HFF-Myc (cell line): ENCODE measurements around the gene HGS.

Experiments
- DNase-seq: peaks from one replicate; pipeline ENCODE4 v3.0.0-alpha.2; 2011; ENCODE audit warnings: low read depth; ENCODE audit errors: extremely low read depth
- H3K4me3 ChIP-seq: replicated peaks from 2 replicates; pipeline ENCODE4 v1.5.1; 2011; ENCODE audit warnings: low read depth, mild to moderate bottlenecking, control low read depth, low read length
- TF ChIP-seq, protein P1 (sequence below): IDR thresholded peaks from 2 replicates; pipeline ENCODE4 v1.5.1; 2012; ENCODE audit warnings: mild to moderate bottlenecking, low read depth, low read length, control low read depth; ENCODE audit errors: missing control alignments

Gene HGS, protein sequence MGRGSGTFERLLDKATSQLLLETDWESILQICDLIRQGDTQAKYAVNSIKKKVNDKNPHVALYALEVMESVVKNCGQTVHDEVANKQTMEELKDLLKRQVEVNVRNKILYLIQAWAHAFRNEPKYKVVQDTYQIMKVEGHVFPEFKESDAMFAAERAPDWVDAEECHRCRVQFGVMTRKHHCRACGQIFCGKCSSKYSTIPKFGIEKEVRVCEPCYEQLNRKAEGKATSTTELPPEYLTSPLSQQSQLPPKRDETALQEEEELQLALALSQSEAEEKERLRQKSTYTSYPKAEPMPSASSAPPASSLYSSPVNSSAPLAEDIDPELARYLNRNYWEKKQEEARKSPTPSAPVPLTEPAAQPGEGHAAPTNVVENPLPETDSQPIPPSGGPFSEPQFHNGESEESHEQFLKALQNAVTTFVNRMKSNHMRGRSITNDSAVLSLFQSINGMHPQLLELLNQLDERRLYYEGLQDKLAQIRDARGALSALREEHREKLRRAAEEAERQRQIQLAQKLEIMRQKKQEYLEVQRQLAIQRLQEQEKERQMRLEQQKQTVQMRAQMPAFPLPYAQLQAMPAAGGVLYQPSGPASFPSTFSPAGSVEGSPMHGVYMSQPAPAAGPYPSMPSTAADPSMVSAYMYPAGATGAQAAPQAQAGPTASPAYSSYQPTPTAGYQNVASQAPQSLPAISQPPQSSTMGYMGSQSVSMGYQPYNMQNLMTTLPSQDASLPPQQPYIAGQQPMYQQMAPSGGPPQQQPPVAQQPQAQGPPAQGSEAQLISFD

DNA sequence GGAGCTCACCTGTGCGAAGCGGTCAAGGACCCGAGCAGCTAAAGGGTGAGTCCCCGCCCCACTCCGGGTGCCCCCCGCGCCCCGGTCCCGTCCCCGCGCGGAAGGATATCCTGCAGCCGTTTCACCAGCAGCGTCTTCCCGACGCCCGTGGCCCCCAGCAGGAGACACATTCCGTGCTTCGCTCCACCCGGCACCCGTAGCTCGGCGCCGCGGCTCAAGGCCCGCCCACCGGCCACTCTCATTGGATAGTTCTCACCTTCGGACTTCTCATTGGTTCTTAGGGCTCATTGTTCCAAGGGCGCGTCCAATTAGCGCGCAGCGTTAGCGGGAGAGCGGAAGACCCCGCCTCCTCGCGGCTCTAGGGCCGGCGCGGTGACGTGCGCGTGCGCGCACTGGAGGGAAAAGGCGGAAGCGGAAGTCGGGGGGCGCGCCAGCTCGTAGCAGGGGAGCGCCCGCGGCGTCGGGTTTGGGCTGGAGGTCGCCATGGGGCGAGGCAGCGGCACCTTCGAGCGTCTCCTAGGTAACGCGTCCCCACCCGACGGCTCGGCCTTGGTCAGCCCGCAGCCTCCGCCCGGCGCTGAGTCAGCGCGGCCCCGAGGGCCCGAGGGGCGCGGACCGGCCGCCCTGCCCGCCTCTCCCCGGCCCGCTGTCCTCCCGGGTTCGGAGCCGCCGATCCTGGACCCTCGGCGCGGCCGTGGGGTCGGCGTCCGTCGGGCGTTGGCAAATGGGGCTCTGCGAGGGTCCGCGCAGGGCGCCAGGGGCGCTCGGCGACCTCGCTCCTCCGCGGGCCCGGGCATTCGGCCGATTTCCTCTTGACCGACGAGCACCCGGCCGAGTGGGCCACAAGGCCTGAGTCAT is at the start of gene HGS, which contains the start of gene ARL16:
Gene HGS (plus strand): TSS at position 428 of the 858 bp plus-strand sequence. CDS start 56 bp downstream, at position 484.
Gene ARL16 (minus strand): TSS at position 214 of the 858 bp plus-strand sequence. CDS start 44 bp downstream, at position 170.
- peak; percentile 95 for DNase-seq
- TF ChIP-seq, protein P1, sequence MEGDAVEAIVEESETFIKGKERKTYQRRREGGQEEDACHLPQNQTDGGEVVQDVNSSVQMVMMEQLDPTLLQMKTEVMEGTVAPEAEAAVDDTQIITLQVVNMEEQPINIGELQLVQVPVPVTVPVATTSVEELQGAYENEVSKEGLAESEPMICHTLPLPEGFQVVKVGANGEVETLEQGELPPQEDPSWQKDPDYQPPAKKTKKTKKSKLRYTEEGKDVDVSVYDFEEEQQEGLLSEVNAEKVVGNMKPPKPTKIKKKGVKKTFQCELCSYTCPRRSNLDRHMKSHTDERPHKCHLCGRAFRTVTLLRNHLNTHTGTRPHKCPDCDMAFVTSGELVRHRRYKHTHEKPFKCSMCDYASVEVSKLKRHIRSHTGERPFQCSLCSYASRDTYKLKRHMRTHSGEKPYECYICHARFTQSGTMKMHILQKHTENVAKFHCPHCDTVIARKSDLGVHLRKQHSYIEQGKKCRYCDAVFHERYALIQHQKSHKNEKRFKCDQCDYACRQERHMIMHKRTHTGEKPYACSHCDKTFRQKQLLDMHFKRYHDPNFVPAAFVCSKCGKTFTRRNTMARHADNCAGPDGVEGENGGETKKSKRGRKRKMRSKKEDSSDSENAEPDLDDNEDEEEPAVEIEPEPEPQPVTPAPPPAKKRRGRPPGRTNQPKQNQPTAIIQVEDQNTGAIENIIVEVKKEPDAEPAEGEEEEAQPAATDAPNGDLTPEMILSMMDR = no peak
- H3K4me3 ChIP-seq = peak within 1 kb of the TSS; percentile 96

DNA sequence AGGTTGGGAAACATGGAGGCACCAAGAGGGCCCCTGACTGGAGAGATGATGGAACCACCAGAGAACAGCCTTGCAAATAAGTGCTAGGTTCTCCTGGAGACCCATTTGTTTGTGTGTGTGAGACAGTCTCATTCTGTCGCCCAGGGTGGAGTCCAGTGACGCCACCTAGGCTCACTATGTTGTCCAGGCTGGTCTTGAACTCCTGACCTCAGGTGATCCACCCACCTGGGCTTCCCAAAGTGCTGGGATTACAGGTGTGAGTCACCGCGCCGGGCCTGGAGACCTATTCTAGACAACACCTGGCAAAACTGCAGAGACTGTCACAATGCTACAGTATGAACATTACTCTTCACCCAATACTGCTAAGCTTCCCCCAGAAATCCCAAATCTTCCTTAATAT is 48.4 kb upstream of the HGS start:
- DNase-seq = no peak
- peak overlapping the region; percentile 61 for H3K4me3 ChIP-seq
- TF ChIP-seq, protein P1 = no peak

DNA sequence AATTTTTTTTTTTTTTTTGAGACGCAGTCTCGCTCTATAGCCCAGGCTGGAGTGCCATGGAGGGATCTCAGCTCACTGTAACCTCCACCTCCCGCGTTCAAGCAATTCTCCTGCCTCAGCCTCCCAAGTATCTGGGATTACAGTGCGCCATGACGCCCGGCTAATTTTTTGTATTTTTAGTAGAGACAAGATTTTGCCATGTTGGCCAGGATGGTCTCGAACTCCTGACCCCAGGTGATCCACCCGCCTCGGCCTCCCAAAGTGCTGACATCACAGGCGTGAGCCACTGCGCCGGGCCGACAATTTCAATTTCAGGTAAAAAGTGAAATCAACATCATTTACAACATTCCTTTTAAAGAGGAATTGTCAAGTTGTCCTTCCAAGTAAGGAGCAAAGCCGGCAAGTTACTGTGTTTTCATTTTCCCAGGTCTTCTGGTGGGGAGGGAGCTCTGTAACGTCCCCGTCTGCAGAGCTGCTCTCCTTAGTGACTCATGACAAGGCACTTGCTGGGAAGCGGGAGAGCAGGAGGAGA is 47.8 kb upstream of the HGS start:
- TF ChIP-seq, protein P1 = no peak
- DNase-seq = no peak
- H3K4me3 ChIP-seq = peak overlapping the region; percentile 61

DNA sequence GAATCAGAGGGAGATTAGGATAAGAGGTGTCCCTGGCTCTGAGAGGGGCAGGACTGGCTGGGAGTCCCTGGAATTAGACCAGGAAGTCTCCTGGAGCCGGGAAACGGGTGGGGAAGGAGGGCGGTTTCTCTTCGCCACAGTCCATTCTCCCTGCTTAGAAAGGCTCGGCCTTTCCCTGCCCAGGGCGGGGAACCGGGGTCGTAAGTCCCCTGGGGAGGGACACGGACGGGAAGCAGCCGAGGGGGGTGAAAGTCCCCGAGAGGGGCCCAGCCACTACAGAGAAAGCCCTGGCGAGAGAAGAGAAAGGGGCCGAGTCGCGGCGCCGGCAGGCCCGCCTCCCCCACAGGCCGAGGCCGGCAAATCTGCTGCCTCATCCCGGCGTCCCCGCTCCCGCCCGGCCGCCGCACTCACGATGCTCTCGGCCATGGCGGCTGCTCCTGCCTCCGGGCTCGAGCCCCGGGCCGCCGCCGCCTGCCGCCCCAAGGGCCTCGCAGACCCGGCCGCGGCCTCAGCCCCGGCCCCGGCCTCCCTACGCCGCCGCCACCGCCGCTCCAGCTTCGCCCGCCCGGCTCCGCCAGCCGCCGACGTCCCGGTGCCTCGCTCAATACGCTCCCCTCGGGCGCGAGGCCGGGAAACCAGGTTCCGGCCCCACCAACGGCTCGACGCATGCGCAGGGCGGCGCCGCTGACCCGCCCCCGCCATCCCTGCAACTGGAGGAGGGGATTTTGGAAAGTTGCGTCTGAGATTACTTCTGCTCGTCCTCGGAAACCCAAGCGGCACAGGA is 47.1 kb upstream of the HGS start, which contains the start of the genes NPLOC4 and TSPAN10:
Gene NPLOC4 (minus strand): TSS at position 608 of the 784 bp plus-strand sequence. CDS start 182 bp downstream, at position 426.
Gene TSPAN10 (plus strand): TSS at position 692 of the 784 bp plus-strand sequence. CDS start 5,217 bp downstream, outside the sequence.
- peak; percentile 45 for DNase-seq
- TF ChIP-seq, protein P1 = no peak
- H3K4me3 ChIP-seq = peak within 1 kb of the TSS; percentile 61

DNA sequence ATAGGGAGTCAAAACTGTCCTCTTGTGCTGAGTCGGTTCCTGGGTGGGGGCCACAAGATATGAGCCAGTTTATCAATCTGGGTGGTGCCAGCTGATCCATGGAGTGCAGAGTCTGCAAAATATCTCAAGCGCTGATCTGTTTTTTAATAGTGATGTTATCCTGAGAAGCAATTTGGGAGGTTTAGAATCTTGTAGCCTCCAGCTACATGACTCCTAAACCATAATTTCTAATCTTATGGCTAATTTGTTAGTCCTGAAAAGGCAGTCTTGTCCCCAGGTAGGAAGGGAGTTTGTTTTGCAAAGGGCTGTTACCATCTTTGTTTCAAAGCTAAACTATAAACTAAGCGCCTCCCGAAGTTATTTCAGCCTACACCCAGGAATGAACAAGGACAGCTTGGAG is 45.1 kb upstream of the HGS start:
- TF ChIP-seq, protein P1 = no peak
- H3K4me3 ChIP-seq = no peak overlapping the region
- no peak for DNase-seq
